ENCODE results near the gene RALGDS. TPM values are rescaled to one million over a fixed set of nuclear protein-coding genes. Genes with fewer than 3 reads are reported as not detected.

Gene RALGDS
- total and polyA plus RNA-seq, 2 experiments from 2014 or later = 8.6 to 20.3 TPM

GRCh38 chr9:133116346-133117231, 4.5 kb downstream of the RALGDS start:
- H3K4me1 ChIP-seq (ENCODE audit: insufficient read depth) = no peaks in the 10 kb centered on the region; the same call in 1 of the 2 replicates
- no peaks in the 10 kb centered on the region for H3K36me3 ChIP-seq (ENCODE audit: insufficient read depth)
- no peaks in the 10 kb centered on the region for H3K9me2 ChIP-seq (ENCODE audit: insufficient read depth)
- Mint-ChIP-seq H3K27me3 (ENCODE audit: insufficient read depth, low read depth, poor library complexity) (peaks cover 29% of the 10 kb centered on the region), H3K4me3 (no peak overlapping the region), H3K36me3 (ENCODE audit: low read depth) (no peaks in the 10 kb centered on the region), H3K27ac (no peak overlapping the region), H3K4me1 (peaks cover 15% of the 10 kb centered on the region), H3K9me3 (no peaks in the 10 kb centered on the region; the same call in 2 of the 3 replicates)
- H3K79me2 ChIP-seq (replicated peaks; ENCODE audit: insufficient read depth) = no peaks in the 10 kb centered on the region
- no peak overlapping the region for H3K4me3 ChIP-seq
- DNase-seq (ENCODE audit: low spot score) (no peak), ATAC-seq (no peak)
- H2AFZ ChIP-seq = no peak overlapping the region
- no peak overlapping the region for H3K4me2 ChIP-seq
- no peak overlapping the region for H3K27ac ChIP-seq (ENCODE audit: low read depth)
- TF ChIP-seq, protein P1, sequence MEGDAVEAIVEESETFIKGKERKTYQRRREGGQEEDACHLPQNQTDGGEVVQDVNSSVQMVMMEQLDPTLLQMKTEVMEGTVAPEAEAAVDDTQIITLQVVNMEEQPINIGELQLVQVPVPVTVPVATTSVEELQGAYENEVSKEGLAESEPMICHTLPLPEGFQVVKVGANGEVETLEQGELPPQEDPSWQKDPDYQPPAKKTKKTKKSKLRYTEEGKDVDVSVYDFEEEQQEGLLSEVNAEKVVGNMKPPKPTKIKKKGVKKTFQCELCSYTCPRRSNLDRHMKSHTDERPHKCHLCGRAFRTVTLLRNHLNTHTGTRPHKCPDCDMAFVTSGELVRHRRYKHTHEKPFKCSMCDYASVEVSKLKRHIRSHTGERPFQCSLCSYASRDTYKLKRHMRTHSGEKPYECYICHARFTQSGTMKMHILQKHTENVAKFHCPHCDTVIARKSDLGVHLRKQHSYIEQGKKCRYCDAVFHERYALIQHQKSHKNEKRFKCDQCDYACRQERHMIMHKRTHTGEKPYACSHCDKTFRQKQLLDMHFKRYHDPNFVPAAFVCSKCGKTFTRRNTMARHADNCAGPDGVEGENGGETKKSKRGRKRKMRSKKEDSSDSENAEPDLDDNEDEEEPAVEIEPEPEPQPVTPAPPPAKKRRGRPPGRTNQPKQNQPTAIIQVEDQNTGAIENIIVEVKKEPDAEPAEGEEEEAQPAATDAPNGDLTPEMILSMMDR (conservative IDR thresholded peaks at IDR 0.05; ENCODE audit: low read depth in 2 of 2) = no peak
- peaks cover under 1% of the 10 kb centered on the region; the same call in 1 of the 2 replicates for H4K20me1 ChIP-seq (replicated peaks; ENCODE audit: insufficient read depth)
- peaks cover 29% of the 10 kb centered on the region; the same call in 1 of the 2 replicates for H3K27me3 ChIP-seq (ENCODE audit: insufficient read depth)
- H3F3A ChIP-seq (replicated peaks; ENCODE audit: low read depth) = 0 out of 2 replicates have a peak, but pooled peaks cover 2% of the 10 kb centered on the region

DNA sequence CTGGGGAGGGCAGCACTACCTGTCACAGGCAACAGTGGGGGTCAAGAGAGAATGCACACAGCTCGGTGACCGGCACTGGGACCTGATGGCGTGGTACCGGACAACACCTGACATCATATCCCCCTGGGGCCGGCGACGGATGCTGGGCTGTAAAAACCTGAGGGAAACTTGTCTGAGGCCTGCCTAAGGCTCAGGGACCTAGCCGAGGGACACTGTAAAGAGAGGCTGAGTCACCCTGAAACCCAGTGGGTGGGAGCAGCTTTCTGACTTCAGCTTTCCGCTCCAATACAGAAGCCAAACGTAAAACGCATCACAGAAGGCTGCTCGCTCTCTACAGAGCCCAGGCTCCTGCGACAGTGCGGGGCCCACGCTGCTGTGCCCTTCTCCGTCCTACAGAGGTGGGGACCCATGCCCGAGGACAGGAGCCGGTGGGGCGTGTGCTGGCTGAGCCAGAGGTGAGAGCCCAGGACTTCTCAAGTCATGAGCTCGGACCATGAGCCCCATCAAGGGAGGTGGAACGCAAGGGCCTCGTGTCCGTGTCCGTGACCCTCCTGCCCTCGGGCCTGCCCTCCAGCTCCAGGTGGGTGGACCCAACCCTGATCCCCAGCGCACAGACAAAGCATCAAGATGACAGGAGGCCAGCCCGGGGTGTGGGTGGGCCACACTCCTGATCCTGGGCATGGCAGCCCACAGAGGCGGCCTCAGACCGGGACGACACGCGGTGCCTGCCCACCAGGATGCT, 5.3 kb downstream of the RALGDS start:
- H3K79me2 ChIP-seq (replicated peaks; ENCODE audit: insufficient read depth) = no peaks in the 10 kb centered on the region
- Mint-ChIP-seq H3K36me3 (ENCODE audit: low read depth) (no peaks in the 10 kb centered on the region), H3K27me3 (ENCODE audit: insufficient read depth, low read depth, poor library complexity) (peaks cover 29% of the 10 kb centered on the region), H3K4me3 (no peak overlapping the region), H3K4me1 (peaks cover 15% of the 10 kb centered on the region), H3K27ac (no peak overlapping the region), H3K9me3 (no peaks in the 10 kb centered on the region; the same call in 2 of the 3 replicates)
- H3K4me3 ChIP-seq = no peak overlapping the region
- no peaks in the 10 kb centered on the region for H3K9me2 ChIP-seq (ENCODE audit: insufficient read depth)
- H4K20me1 ChIP-seq (replicated peaks; ENCODE audit: insufficient read depth) = no peaks in the 10 kb centered on the region; the same call in 1 of the 2 replicates
- H3F3A ChIP-seq (replicated peaks; ENCODE audit: low read depth) = 0 out of 2 replicates have a peak, but pooled peaks cover 2% of the 10 kb centered on the region
- H3K36me3 ChIP-seq (ENCODE audit: insufficient read depth) = no peaks in the 10 kb centered on the region
- no peaks in the 10 kb centered on the region; the same call in 1 of the 2 replicates for H3K4me1 ChIP-seq (ENCODE audit: insufficient read depth)
- no peak for DNase-seq (ENCODE audit: low spot score)
- TF ChIP-seq STAT1 (IDR thresholded peaks at IDR 0.05; ENCODE audit: unreplicated experiment) (no peak), EZH2 (IDR thresholded peaks at IDR 0.05; ENCODE audit: low read depth, unreplicated experiment) (no peak), EZH2phosphoT487 (IDR thresholded peaks at IDR 0.05; ENCODE audit: unreplicated experiment) (no peak), REST (IDR thresholded peaks at IDR 0.05; ENCODE audit: unreplicated experiment) (no peak)
- TF ChIP-seq, protein P1 (conservative IDR thresholded peaks at IDR 0.05; ENCODE audit: low read depth in 2 of 2) = no peak
- ATAC-seq = no peak
- no peak overlapping the region for H2AFZ ChIP-seq
- H3K4me2 ChIP-seq = no peak overlapping the region
- peaks cover 27% of the 10 kb centered on the region; the same call in 1 of the 2 replicates for H3K27me3 ChIP-seq (ENCODE audit: insufficient read depth)
- H3K27ac ChIP-seq (ENCODE audit: low read depth) = no peak overlapping the region
